ENCODE data around the gene ALPP.

DNA sequence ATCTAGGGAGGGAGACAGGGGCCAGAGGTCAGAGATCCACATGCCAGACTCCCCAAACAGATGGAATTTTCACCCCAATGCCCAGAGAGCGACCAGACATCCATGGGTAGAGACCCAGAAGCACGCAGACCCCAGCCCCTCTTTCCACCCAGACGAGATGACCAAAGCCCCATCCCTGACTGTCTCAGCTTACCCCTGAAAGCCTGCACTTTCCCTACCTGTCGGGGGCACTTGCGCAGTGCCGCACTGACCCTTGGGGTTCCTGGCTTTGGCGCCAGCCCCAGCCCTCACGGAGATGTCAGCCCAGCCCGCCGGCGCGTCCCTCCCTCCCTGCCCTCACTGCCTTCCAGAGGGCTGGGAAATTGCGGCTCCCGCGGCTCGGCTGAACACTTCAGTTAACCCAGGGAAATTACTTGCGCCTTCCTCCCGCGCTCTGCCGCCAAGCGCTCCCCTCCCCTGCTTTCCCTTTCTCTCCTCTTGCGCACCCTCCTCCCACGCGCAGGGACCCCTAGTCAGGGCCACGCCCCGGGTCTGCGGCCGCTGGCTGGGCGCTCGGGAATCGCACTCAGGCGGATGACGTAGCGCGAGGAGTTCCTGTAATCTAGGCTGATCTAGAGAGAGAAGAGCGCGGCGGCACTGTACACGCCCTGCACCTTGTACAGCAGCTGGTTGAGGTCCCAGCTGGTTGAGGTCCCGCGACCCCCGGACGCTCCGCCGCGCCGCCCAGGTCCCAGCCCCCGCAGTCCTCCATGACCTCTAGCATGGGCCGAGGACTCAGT, 40.1 kb downstream of the ALPP start:
- TF ChIP-seq CTCF (IDR thresholded peaks at IDR 0.05): no peak
- no peak for TF ChIP-seq POLR2A (IDR thresholded peaks at IDR 0.05)

Measured in testis (tissue), 2 donors.